HG03439 (cell line): ENCODE measurements around the gene TF.
"Not testable (repeated sequence)": the region's sequence is repeated elsewhere in the genome, so short reads cannot be mapped to it uniquely, and the experiment has no call there.

Experiments
- ATAC-seq: cut with Tn5 transposase; IDR thresholded peaks from one replicate; pipeline ENCODE4 v1.9.1; 2021; ENCODE audit warnings: mild to moderate bottlenecking, moderate library complexity; ENCODE audit not compliant: unreplicated experiment

TF gene

GRCh38 chr3:133745981-133746711, at the start of gene TF:
Gene TF (plus strand): TSS chr3:133746393. CDS start chr3:133746441, 48 bp downstream.
- ATAC-seq = no peak

GRCh38 chr3:133697960-133698359, 48.2 kb upstream of the TF start:
- ATAC-seq = no peak

- no peak for ATAC-seq
These were observed 46.7 kb upstream of the TF start for GRCh38 chr3:133699467-133699866.

DNA sequence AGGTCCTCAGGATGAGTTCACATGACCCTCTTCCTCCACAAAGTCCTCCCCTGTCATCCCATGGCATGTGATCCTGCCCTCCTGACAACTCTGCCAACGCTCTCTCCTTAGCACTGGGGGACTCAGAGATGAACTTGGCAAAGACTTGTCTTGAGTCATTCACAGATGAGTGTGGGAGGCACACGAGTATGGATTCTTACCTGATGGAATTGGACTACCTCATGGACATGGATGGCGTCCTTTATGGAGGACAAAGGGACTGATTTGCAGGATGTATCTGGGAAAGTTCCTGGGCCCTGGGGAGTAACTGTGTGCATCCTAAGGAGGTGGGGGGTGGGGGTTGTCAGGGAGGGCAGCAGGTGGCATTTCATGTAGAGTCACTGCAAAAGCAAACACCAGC, 46.3 kb upstream of the TF start:
- no peak for ATAC-seq

DNA sequence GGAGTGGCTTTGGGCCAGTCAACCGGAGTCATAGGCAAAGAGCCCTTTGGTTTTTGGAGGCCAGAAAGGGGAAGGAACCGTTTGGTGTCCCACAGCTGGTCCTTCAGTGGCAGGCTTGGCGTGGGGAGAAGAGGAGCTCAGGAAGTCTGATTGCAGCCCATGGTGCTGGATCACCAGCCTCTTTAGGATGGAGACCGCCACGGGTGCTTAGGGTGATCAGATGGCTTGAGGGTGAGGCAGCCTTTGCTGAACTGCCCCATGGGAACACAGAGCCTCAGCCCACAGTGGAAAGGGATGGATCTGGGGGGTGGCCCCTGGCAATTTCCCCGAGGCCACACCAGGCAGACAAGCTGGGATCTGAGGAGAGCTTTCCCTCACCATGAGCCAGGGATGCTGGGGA, 45.8 kb upstream of the TF start:
- ATAC-seq = no peak

DNA sequence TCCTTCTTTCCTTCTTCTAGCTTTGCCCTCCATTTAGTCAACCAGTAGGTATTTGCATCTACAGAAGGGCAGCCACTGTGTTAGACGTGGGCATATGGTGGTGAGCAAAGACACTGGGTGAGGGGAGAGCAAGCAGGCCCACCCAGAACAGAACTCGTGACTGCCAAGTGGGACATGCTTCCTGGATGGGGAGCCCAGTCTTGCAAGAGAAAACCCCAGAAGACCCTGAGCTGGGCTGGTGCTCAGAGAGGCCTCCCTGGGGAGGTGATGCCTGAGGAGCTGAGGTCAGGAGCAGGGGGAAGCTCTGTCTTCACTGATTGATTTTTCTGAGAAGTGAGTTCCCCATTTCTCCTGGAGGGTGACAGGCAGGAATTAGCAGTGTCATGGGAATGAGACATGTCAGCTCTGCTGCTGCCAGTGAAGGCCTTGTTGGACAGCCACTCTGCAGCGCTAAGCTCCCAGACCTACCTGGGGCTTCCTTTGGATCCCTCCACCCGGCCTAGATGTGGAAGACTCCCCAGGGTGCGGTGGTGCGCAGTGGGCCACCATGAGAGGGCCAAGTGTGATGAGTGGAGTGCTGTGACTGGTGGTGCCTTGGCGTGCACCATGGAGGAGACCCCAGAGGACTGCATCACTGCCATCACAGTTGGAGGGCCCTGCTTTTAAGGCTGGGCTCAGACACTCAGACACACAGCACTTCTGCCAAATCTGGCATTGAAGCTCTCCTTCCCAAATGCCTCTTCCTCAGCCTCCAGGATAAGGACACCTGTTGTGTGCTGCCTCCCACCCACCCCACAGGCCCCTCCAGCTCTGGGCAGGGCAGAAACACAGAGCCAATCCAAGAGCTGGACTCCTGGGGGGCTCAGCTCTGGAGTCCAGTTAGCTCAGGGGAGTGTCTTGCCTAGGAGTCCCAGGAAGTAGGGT, 44.5 kb upstream of the TF start:
- ATAC-seq = no peak

DNA sequence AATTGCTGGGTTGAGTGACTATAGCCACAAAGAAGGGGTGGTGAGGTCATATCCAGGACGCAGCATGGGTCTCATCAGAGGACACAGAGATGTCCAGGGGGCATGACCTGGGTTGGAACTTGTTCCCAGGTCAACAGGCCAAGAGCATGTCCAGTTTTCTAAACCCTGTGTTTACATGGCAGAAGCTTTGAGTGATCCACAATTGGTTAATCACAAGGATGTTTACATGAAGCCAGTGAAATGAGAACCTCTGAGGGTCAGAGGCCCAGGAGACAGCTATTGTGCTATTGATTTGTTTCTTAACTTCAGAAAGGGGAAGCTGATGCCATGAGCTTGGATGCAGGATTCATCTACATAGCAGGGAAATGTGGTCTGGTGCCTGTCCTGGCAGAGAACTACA, 42.3 kb upstream of the TF start:
- no peak for ATAC-seq

GRCh38 chr3:133706033-133706432, 40.2 kb upstream of the TF start:
- no peak for ATAC-seq

DNA sequence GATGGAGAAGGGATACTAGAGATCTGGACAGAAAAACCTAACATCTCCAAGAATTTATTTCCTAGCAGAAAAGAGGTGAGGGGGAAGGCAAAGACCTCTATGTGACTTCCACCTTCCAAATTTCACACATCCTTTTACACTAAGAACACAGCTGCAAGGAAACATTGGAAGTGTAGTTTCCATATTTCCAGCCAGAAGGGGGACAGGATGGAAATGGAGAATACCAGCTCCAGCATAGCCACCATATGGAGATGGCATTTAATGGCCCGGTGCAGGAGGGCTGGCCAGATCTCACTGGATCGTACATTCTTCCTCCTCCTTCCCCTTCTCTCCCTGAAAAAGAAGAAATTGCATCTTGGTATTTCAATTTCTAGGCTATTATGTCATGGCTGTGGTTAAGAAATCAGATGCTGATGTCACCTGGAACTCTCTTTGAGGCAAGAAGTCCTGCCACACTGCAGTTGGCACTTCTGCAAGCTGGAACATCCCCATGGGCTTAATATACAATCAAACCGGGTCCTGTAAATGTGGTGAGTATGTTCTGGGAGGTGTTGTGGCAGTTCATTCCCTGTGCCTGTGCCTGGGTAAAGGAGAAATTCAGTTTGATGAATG, 36.9 kb upstream of the TF start:
- no peak for ATAC-seq

- ATAC-seq = no peak
These were observed 35.2 kb upstream of the TF start for GRCh38 chr3:133711013-133711412.

- ATAC-seq = no peak
These were observed 34.2 kb upstream of the TF start for GRCh38 chr3:133712017-133712416.

DNA sequence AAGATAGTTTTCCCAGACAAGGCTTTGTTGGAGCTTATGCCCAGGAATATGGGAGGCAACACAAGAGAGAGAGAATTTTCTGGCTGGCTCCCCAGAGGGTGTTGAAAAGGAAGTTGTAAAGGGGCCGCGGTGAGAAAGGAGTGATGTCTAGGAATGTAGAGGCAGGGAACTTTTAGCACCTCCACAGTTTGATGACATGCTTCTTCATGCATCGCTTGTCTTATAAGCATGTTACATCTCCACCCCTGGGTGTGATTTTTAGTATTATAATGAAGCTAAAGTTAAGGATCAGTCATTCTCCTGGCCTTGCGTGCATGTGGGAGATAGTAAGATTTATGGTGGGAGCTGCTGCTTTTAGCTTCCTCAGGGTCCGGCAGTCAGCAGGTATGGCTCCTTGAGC, 32.8 kb upstream of the TF start:
- no peak for ATAC-seq

- no peak for ATAC-seq
These were observed 28.8 kb upstream of the TF start for GRCh38 chr3:133717424-133717823.

GRCh38 chr3:133722935-133723334, 23.3 kb upstream of the TF start:
- no peak for ATAC-seq

- ATAC-seq = no peak
These were observed 15.2 kb upstream of the TF start for GRCh38 chr3:133730993-133731392.

DNA sequence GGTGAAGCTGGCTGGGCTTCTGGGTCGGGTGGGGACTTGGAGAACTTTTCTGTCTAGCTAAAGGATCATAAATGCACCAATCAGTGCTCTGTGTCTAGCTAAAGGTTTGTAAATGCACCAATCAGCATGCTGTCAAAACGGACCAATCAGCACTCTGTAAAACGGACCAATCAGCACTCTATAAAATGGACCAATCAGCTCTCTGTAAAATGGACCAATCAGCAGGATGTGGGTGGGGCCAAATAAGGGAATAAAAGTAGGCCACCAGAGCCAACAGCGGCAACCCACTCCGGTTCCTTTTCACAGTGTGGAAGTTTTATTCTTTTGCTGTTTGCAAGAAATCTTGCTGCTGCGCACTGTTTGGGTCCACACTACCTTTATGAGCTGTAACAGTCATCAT, 14.0 kb upstream of the TF start:
- ATAC-seq = not testable (repeated sequence)

GRCh38 chr3:133733226-133733625, 13.0 kb upstream of the TF start:
- ATAC-seq = no peak

GRCh38 chr3:133734305-133734704, 11.9 kb upstream of the TF start:
- ATAC-seq = no peak

DNA sequence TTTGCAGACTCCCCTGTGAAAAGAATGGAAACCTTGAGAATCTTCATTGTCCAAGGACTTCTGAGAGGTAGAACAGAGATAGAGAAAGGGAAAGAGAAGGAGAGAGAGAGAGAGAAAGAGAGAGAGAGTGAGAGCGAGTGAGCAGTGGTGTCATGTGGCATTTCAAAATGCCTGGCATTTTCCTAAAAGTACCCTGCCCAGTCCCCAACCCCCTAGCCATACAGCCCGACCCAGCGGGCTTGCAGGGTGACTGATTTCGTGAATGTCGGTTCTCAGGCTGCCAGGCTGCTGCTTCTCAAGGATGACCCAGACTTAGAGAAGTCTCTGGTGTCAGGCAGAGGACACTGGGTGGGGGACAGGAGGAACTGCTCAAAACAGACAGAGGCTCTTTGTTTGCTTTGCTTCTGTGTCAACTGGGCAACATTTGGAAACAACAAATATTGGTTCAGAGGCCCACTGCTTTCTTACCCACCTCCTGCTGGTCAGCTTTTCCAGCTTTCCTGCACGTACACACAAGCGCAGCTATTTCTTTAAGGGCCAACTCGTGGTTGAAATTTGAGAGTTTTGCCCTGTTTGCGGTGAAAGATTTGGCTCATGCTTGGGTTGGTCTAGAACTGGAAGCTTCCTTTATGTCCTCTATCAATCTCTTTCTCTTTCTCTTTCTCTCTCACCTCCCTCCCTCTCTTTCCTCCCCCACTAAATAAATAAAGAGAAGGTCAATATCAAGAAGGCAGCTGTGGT, 3.7 kb upstream of the TF start:
- ATAC-seq = no peak

- ATAC-seq = no peak
These were observed 2.0 kb upstream of the TF start for GRCh38 chr3:133744241-133744640.

GRCh38 chr3:133745108-133745507, 1.1 kb upstream of the TF start:
- ATAC-seq = no peak
